T-helper 17 cell (primary cell): ENCODE data around the gene MC1R. TPM values are rescaled to one million over a fixed set of nuclear protein-coding genes. Genes with fewer than 3 reads are reported as not detected.
A peak's percentile ranks its signal among the peaks of the same experiment; 100 is the strongest.
"Not testable (repeated sequence)": the region's sequence is repeated elsewhere in the genome, so short reads cannot be mapped to it uniquely, and the experiment has no call there.

Experiments used
- ATAC-seq: fragments of 150-1000 bp; cut with Tn5 transposase; 2 replicates; pipeline ENCODE4 v1.10.0; 2021; ENCODE audit warnings: mild to moderate bottlenecking, moderate library complexity
- DNase-seq, 3 donors: peaks; one replicate each; pipeline versions ENCODE4 v3.0.0 to v3.0.0-alpha.2; 2020 to 2021
- H3K9me3 ChIP-seq: one replicate; pipeline ENCODE4 v1.7.0; 2013; ENCODE audit warnings: low read length, mild to moderate bottlenecking; ENCODE audit not compliant: control insufficient read depth, poor library complexity, severe bottlenecking
- H3K27ac Mint-ChIP-seq: one replicate; pipeline ENCODE4 v1.8.0; 2022; ENCODE audit warnings: mild to moderate bottlenecking, moderate library complexity, mixed read lengths
- H3K27me3 Mint-ChIP-seq: one replicate; pipeline ENCODE4 v1.8.0; 2022; ENCODE audit warnings: mixed read lengths
- H3K36me3 Mint-ChIP-seq: one replicate; pipeline ENCODE4 v1.8.0; 2022; ENCODE audit warnings: low read depth, mixed read lengths
- H3K4me1 Mint-ChIP-seq: one replicate; pipeline ENCODE4 v1.8.0; 2022; ENCODE audit warnings: mild to moderate bottlenecking, mixed read lengths
- H3K4me3 Mint-ChIP-seq: one replicate; pipeline ENCODE4 v1.8.0; 2022; ENCODE audit warnings: mild to moderate bottlenecking, moderate library complexity, mixed read lengths
- total RNA-seq, 4 donors: library from RNA in 2 of 4; stranded (reverse) in 2 of 4; gene quantifications; one replicate each; pipeline ENCODE4 v1.2.3 and lab custom pipeline; 2022 to 2026

Gene MC1R
- total RNA-seq, 2 donors from 2014 or later, result 10.1 to 13.8 TPM

DNA sequence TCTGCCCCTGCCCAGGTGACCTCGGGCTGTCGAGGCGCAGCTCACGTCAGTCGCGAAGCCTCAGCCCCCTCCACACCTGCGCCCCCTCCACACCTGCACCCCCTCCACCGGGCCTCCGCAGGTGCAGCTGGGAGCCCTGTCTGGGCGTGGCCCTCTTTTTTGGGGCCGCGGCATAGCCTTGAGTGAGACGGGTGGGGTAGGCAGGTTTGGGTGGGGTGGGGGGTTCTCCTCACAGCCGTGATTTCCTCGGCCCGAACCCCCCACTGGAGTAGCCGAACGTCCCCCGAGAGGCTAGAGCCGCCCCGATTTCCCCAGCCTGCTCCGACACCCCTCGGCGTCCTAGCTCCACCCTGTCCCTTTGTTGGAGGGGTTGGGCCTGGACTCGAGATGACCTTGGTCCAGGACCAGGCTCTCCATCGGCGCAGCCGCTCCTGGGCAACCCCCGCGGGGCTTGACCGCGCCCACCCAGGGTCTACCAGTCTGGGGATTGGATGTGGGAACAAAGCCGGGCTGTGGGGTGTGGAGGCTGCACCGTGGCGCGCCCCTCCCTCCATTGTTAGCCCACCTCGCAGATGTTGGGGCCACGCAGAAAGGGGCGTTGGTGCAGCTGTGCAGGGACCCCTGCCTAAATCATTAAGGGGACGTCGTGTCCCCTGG lies 5.1 kb downstream of the MC1R start:
- no peak for DNase-seq

DNA sequence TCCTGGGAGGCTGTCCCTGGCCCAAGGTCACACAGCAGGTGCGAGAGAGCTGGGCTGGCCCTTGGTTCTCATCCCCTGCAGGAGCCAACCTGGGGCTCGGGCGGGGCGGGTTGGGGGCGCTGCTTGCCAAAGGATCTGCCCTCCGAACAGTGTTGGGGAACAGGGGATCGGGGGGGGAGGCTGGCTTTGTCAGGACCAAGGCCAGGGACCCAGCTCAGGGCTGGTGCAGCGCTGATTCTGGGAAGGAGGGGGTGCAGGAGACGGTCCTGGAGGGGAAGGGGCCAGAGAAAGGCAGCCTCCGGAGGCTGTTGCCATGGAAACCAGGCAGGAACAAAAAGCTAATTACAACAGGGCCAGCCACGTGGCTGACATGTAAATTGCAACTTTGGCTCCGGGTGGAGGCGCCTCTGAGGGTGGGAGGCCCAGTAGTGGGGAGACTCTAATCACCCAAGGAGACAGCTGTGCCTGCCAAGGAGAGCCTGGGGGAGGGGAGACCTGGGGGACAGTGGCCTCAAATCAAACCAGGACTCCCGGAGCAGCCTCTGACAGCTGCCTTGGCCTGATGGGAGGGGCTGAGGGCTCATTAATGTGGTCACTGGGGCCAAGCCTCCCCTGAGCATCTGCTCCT lies 5.7 kb downstream of the MC1R start:
- no peaks in the 10 kb centered on the region for H3K36me3 Mint-ChIP-seq
- ATAC-seq, result peak; percentile 38
- H3K27ac Mint-ChIP-seq, result no peak overlapping the region
- H3K9me3 ChIP-seq, result no peaks in the 10 kb centered on the region
- DNase-seq, result no peak
- H3K4me1 Mint-ChIP-seq, result peaks cover 13% of the 10 kb centered on the region
- peak overlapping the region; percentile 68 for H3K4me3 Mint-ChIP-seq
- peaks cover 20% of the 10 kb centered on the region for H3K27me3 Mint-ChIP-seq

More for the DNA sequence above, 5.1 kb downstream of the MC1R start:
- H3K9me3 ChIP-seq, result no peaks in the 10 kb centered on the region
- H3K4me1 Mint-ChIP-seq, result peaks cover 17% of the 10 kb centered on the region
- H3K27me3 Mint-ChIP-seq, result peaks cover 21% of the 10 kb centered on the region
- no peak overlapping the region for H3K27ac Mint-ChIP-seq
- H3K4me3 Mint-ChIP-seq, result no peak overlapping the region
- no peak for ATAC-seq
- no peaks in the 10 kb centered on the region for H3K36me3 Mint-ChIP-seq

DNA sequence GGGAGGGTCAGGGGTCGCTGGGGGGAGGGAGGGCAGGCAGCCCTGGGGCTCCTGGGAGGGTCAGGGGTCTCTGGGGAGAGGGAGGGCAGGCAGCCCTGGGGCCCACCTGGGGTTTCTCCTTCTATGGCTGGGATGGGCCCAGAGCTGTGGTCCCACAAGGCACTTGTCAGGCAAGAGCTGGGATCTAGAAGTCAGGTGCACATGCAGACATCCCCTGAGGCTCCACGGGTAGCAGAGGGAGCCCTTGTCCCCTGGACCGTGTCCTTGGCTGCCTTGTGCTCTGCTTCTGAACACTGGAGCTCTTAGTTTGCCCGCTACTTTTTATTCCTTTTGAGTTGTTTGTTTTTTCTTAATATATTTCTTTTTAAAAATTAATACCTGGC lies 6.3 kb downstream of the MC1R start:
- ATAC-seq (no peak), DNase-seq (no peak)
- H3K9me3 ChIP-seq, result no peaks in the 10 kb centered on the region
- Mint-ChIP-seq H3K27ac (no peak overlapping the region), H3K27me3 (peaks cover 19% of the 10 kb centered on the region), H3K4me1 (peaks cover 10% of the 10 kb centered on the region), H3K36me3 (peaks cover 1% of the 10 kb centered on the region), H3K4me3 (no peak overlapping the region)

DNA sequence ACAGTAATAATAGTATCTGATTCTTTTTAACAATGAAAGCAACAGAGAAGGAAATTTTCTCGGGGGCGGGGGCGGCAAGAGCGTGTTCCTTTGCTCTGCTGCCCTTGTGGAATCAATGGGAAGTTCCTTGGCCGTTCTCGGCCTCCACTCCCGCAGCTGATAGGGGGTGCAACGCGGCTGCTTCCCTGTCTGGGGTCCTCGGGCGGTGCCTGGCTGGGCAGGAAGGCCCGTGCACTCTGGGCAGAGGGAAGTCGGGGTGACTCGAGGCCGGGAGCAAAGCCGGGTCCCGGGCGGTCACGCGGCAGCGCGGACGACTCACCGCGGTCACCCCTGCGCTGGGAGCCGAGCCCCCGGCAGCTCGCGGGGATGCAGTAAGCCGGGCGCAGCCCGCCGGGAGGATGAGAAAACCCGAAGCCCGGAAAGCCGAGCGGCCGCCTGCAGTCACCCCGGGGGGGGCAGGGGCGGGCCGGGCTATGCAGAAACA lies 7.0 kb downstream of the MC1R start:
- ATAC-seq (no peak), DNase-seq (no peak)
- Mint-ChIP-seq H3K4me1 (peaks cover 7% of the 10 kb centered on the region), H3K27me3 (peaks cover 19% of the 10 kb centered on the region), H3K36me3 (peaks cover 2% of the 10 kb centered on the region), H3K4me3 (peak overlapping the region; percentile 55), H3K27ac (no peak overlapping the region)
- no peaks in the 10 kb centered on the region for H3K9me3 ChIP-seq

DNA sequence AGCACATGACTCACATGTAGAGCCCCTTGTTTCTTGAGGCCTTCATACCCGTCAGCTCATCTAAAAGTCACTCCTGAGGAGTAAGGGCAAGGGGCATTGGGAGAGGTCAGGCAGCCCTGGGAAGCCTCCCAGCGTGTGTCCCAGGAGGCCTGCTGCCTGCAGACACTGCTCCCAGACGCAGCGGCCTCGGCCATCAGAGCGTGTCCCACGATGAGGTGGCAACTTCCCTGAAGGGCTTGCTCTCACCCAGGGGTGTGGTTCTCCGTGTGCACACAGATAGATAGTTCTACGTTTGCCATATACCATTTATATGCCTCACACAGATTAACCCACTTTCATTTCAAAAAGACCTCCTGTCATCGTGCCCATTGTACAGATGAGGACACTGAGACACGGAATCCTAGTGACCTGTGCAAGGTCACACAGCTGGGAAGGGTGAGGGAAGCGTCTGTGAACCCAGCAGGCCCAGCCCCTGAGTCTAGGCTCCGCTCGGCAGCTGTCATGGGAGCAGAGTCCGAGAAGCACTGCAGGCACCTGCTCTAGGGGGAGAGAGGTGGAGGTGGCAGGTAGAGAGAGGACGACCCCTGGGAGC lies 12.7 kb downstream of the MC1R start:
- peaks cover 23% of the 10 kb centered on the region for H3K27me3 Mint-ChIP-seq
- H3K9me3 ChIP-seq, result no peaks in the 10 kb centered on the region
- DNase-seq (no peak), ATAC-seq (no peak)
- no peak overlapping the region for H3K4me3 Mint-ChIP-seq
- peaks cover 2% of the 10 kb centered on the region for H3K4me1 Mint-ChIP-seq
- H3K36me3 Mint-ChIP-seq, result peaks cover 2% of the 10 kb centered on the region
- no peak overlapping the region for H3K27ac Mint-ChIP-seq

DNA sequence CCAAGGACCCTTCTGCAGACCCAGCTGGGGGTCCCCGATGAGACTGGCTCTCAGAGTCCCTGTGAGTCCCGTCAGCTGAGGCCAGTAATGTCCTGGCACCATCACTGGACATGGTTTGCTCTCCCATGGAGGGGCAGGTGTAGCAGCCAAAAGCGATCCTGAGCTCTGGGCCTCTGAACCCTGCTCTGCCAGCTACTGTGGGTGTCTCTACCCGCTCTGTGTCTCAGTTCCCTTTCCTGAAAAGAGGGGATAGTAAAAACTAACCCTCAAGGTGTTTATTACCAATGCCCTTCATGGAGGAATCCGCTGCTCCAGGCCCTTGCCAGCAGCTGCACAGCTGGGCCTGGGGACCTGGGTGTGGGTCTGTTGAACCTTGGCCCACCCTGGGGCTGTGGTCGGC lies 13.3 kb downstream of the MC1R start:
- H3K4me3 Mint-ChIP-seq, result no peak overlapping the region
- H3K36me3 Mint-ChIP-seq, result peaks cover 2% of the 10 kb centered on the region
- H3K4me1 Mint-ChIP-seq, result peaks cover 2% of the 10 kb centered on the region
- no peaks in the 10 kb centered on the region for H3K9me3 ChIP-seq
- ATAC-seq, result no peak
- DNase-seq, result no peak
- H3K27me3 Mint-ChIP-seq, result peaks cover 23% of the 10 kb centered on the region
- H3K27ac Mint-ChIP-seq, result no peak overlapping the region

DNA sequence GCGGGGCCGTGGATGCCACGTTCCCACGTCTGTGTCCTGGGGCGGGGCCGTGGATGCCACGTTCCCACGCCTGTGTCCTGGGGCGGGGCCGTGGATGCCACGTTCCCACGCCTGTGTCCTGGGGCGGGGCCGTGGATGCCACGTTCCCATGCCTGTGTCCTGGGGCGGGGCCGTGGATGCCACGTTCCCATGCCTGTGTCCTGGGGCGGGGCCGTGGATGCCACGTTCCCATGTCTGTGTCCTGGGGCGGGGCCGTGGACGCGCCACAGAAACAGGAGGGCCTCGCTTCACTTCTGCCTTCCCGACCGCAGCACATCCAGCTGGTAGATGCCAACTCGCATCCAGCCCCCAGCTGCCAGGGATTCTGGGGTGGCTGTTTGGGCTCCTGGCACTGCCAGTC lies 15.4 kb downstream of the MC1R start:
- H3K4me3 Mint-ChIP-seq, H3K4me1 Mint-ChIP-seq, H3K36me3 Mint-ChIP-seq, DNase-seq, H3K27ac Mint-ChIP-seq, H3K9me3 ChIP-seq, ATAC-seq: not testable (repeated sequence)
- peaks cover 18% of the 10 kb centered on the region for H3K27me3 Mint-ChIP-seq

DNA sequence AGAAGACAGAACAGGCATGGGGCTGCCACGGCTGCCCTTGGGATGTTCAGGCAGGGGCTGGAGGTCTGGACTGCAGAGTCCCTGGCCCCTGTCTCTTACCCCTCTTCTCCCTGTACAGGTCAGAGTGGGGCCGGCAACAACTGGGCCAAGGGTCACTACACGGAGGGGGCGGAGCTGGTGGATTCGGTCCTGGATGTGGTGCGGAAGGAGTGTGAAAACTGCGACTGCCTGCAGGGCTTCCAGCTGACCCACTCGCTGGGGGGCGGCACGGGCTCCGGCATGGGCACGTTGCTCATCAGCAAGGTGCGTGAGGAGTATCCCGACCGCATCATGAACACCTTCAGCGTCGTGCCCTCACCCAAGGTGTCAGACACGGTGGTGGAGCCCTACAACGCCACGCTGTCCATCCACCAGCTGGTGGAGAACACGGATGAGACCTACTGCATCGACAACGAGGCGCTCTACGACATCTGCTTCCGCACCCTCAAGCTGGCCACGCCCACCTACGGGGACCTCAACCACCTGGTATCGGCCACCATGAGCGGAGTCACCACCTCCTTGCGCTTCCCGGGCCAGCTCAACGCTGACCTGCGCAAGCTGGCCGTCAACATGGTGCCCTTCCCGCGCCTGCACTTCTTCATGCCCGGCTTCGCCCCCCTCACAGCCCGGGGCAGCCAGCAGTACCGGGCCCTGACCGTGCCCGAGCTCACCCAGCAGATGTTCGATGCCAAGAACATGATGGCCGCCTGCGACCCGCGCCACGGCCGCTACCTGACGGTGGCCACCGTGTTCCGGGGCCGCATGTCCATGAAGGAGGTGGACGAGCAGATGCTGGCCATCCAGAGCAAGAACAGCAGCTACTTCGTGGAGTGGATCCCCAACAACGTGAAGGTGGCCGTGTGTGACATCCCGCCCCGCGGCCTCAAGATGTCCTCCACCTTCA lies 16.2 kb downstream of the MC1R start:
- H3K27me3 Mint-ChIP-seq, result peaks cover 18% of the 10 kb centered on the region
- no peaks in the 10 kb centered on the region for H3K9me3 ChIP-seq
- peaks cover 1% of the 10 kb centered on the region for H3K36me3 Mint-ChIP-seq
- peaks cover 2% of the 10 kb centered on the region for H3K4me1 Mint-ChIP-seq
- no peak overlapping the region for H3K4me3 Mint-ChIP-seq
- no peak for ATAC-seq
- H3K27ac Mint-ChIP-seq, result no peak overlapping the region
- DNase-seq, result no peak

DNA sequence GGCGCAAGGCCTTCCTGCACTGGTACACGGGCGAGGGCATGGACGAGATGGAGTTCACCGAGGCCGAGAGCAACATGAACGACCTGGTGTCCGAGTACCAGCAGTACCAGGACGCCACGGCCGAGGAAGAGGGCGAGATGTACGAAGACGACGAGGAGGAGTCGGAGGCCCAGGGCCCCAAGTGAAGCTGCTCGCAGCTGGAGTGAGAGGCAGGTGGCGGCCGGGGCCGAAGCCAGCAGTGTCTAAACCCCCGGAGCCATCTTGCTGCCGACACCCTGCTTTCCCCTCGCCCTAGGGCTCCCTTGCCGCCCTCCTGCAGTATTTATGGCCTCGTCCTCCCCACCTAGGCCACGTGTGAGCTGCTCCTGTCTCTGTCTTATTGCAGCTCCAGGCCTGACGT lies 17.0 kb downstream of the MC1R start:
- H3K27ac Mint-ChIP-seq, H3K4me3 Mint-ChIP-seq, H3K9me3 ChIP-seq, H3K4me1 Mint-ChIP-seq, ATAC-seq, H3K36me3 Mint-ChIP-seq, DNase-seq: not testable (repeated sequence)
- H3K27me3 Mint-ChIP-seq, result peaks cover 14% of the 10 kb centered on the region

DNA sequence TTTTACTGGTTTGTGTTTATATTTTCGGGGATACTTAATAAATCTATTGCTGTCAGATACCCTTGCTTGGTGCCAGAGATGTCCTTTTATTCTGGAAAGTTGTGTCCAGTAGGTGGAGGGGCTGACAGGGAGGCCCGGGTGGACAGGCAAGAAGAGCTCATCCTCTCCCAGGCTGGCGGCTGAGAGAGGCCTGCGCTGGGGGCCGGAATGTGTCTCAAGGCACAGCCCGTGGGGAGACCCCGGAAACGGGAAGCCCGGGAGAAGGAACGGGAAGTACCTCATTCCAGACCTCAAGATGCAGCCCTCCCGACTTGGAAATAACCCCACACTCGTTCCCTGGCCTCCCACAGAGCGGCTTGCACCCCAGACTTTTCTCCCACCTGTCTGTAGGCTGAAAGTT lies 17.4 kb downstream of the MC1R start:
- Mint-ChIP-seq H3K27me3 (peaks cover 10% of the 10 kb centered on the region), H3K27ac (no peak overlapping the region), H3K4me3 (no peak overlapping the region), H3K4me1 (peaks cover 2% of the 10 kb centered on the region), H3K36me3 (no peaks in the 10 kb centered on the region)
- ATAC-seq, result no peak
- H3K9me3 ChIP-seq, result no peaks in the 10 kb centered on the region
- no peak for DNase-seq

DNA sequence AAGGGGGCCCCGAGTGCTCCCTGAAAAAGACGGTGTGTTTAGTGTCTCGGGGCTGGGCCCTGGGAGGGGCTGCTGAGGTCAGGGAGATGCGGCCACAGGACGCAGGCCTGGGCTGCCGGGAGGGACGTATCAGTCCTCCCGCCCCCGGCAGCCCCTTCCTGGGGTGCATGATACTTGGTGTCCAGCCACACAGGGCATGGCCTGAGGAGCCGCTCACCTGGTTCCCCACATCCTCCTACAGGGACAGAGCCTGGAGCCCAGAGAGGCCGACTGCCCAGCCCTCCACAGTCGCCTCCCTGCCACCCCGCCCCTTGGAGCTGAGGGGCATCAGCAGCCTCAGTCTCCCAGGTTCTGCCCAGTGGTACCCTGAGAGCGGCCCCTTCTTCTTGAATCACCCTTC lies 17.8 kb downstream of the MC1R start:
- H3K4me1 Mint-ChIP-seq, result peaks cover 1% of the 10 kb centered on the region
- H3K36me3 Mint-ChIP-seq, result no peaks in the 10 kb centered on the region
- H3K9me3 ChIP-seq, result no peaks in the 10 kb centered on the region
- no peak overlapping the region for H3K27ac Mint-ChIP-seq
- H3K4me3 Mint-ChIP-seq, result no peak overlapping the region
- ATAC-seq, result no peak
- H3K27me3 Mint-ChIP-seq, result peaks cover 5% of the 10 kb centered on the region
- DNase-seq, result no peak

DNA sequence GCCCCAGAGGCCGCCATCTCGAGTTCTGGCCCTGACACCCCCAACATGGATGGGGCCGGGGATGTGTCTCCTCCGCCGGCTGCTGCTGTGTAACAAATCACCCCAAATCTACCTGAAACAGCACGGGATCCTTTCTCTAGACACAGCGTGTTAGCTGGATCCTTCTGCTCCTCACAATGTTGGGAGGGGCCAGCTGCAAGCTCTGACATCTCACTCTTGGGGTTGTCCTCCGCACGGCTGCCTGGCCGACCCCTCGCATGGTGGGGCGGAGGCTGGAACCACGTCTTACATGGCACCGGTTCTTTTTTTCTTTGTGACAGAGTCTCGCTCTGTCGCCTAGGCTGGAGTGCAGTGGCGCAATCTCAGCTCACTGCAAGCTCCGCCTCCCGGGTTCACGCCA lies 18.3 kb downstream of the MC1R start:
- no peaks in the 10 kb centered on the region for H3K9me3 ChIP-seq
- H3K27ac Mint-ChIP-seq, result no peak overlapping the region
- no peak overlapping the region for H3K4me3 Mint-ChIP-seq
- ATAC-seq (no peak), DNase-seq (no peak)
- peaks cover 7% of the 10 kb centered on the region for H3K27me3 Mint-ChIP-seq
- H3K4me1 Mint-ChIP-seq, result no peaks in the 10 kb centered on the region
- no peaks in the 10 kb centered on the region for H3K36me3 Mint-ChIP-seq
